Measurements from ENCODE around the gene PLXDC1.

DNA sequence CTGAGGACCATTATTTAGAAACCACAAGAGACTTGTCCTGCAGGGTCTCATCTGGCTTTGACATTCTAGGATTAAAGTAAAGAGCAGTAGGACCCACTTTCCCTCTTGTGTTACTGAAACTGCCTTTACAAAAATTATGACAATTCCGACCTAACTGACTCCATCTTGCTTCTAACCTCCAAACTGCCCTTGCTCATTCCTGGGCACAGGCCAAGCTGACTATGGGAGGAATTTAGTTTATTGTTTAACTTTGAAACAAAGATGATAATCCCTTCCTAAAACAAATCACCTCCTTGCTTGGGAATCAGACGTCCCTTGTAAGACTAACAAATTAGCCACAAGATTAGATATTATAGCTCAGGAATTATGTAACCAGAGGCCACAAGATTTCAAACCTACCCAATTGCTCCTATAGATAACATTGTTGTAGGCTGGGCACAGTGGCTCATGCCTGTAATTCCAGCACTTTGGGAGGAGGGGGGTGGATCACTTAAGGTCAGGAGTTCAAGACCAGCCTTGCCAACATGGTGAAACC is 97.3 kb downstream of the PLXDC1 start:
- TF ChIP-seq CTCF (IDR thresholded peaks at IDR 0.05) (no peak), POLR2A (IDR thresholded peaks at IDR 0.05) (no peak)
